HG02884 (cell line): ENCODE measurements around the gene ARHGAP12.
A peak's percentile ranks its signal among the peaks of the same experiment; 100 is the strongest.
"Not testable (repeated sequence)": the region's sequence is repeated elsewhere in the genome, so short reads cannot be mapped to it uniquely, and the experiment has no call there.

Experiments used
- ATAC-seq: cut with Tn5 transposase; IDR thresholded peaks from one replicate; pipeline ENCODE4 v1.9.1; 2021; ENCODE audit warnings: mild to moderate bottlenecking, moderate library complexity; ENCODE audit not compliant: unreplicated experiment

The ARHGAP12 gene

DNA sequence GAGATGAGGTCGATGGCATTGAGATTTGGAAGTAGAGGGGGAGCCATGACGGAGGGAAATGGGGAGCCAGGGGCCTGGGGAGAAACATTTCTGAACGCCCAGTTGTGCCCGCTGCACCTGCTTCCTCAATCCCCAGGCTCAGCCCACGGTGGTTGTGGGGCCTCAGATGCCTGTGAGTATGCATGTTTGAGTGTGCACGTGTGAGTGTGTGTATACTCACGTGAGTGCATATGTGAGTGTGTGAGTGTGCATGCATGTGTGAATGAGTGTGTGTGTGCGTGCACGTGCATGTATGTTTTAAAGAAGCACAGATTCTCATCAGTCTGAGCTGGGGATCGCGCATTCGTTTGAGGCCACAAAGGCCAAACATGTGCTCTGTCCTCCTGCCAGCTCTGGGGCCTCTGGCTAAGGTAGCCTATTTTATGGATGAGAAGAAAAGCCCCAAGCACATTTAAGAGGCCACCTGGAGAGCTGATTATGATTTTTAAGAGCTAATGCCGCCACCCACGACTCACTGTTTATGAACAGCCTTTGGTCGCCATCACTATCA lies 154.8 kb downstream of the ARHGAP12 start:
- ATAC-seq = no peak

- no peak for ATAC-seq
These were observed 157.2 kb downstream of the ARHGAP12 start for GRCh38 chr10:31771331-31771831.

GRCh38 chr10:31770307-31770902 lies 158.2 kb downstream of the ARHGAP12 start:
- ATAC-seq = peak; percentile 76

DNA sequence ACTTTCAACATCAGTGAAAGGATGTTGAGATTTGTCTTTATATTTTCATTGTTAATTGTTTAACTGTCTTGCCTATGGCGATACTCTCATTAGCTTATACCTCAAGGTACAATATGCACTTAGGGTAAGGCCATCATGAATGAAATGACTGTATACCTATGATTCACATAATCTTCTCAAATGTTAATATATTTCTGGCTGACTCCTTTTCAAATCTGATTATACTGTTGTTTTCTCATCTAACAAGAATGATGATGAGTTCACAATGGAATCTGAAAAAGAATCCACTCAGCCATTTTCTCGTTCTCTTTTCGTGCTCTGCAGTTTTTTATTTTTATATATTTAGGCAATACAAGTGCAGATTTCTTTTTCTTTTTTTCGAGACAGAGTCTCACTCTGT lies 159.1 kb downstream of the ARHGAP12 start:
- ATAC-seq = no peak

GRCh38 chr10:31768935-31769334 lies 159.7 kb downstream of the ARHGAP12 start:
- ATAC-seq = not testable (repeated sequence)

DNA sequence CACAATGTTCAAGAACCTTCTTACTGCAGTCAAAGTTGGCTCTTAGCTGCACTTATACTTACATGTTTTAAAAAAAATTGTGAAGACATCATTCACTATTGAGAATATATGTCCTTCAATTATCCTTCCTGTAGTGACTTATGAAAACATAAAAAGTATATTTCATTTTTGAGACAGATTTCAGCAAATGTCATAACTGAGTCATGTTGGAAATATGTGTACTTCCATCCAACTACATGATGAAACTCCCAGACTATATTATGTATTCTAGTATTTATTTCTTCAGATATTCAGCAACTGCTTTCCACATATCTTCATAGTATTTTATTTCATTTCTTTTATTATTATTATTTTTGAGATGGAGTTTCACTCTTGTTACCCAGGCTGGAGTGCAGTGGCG lies 160.2 kb downstream of the ARHGAP12 start:
- ATAC-seq = no peak

DNA sequence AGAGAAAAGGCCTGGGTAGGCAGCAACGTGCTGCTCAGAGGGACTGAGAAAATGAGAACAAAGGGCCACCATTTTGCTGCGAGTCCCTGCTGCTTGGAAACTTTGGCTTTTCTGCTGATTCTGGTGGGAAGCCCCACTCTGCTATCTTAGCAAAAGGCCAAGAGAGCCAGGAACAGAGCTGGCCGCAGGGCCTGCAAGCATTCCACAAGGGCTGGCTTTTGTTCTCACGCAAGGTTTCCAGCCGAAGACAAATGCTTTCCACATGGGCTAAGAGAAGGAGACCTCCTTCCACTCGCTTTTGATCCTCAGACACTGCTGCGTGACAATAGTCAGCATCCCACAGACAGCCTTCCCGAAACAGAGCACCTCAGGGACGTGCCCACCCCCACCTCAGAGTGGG lies 163.1 kb downstream of the ARHGAP12 start:
- no peak for ATAC-seq

- no peak for ATAC-seq
These were observed 166.3 kb downstream of the ARHGAP12 start for GRCh38 chr10:31762316-31762715.

DNA sequence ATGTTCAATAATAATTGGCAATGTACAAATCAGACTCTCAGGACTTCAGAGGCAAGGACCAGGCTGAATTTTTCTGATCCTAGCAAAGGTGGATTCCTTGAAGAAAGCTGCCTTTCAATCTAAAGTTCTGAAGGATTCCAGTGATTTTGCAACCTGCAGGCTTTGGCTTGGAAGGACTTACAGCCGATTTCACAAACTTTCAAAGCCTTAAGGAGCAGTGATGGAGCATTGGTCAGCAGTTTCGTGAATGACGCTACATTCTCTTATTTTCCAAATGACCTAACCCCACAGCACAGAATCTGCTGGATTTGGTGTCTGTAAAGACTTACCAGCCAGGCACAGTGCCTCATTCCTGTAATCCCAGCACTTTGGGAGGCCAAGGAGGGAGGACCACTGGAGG lies 167.5 kb downstream of the ARHGAP12 start:
- no peak for ATAC-seq

DNA sequence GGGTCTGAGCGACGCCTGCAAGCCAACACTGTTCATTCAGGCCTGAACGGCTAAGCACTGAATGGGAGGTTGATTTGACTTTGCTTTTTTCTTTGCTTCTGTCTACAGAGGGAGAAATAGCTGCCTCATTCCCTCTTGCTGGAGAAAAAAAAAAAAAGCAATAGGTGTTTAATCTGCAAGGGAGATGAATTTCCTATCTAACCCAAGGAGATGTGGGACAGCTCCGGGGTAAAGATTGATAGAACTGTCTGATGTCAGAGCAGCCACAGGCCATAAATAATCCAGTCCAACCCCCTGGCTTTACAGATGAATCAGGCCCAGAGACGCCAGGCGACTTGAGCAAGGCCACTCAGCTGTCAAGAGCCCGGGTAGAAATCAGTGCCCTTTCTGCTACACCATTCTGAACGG lies 168.0 kb downstream of the ARHGAP12 start:
- ATAC-seq = no peak

- peak; percentile 95 for ATAC-seq
These were observed 168.6 kb downstream of the ARHGAP12 start for GRCh38 chr10:31759799-31760626.

GRCh38 chr10:31759124-31759798 lies 169.4 kb downstream of the ARHGAP12 start:
- no peak for ATAC-seq

DNA sequence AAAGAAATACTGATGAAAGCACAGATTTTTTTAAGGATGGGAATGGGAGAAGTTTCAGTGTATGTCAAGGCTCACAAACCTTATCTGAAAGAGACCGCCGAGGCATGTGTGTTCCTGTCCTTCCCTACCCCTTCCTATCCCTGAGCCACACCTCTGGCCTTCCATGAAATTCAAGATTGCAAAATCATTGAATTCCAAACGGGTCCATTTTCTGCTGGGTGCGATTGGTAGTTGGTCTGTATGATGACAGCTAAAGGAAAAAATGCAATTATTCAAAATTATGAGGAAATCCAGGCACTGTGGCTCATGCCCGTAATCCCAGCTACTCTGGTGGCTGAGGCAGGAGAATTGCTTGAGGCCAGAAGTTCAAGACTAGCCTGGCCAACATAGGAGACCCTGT lies 170.1 kb downstream of the ARHGAP12 start:
- ATAC-seq = no peak

- ATAC-seq = no peak
These were observed 170.8 kb downstream of the ARHGAP12 start for GRCh38 chr10:31757831-31758230.

- no peak for ATAC-seq
These were observed 171.2 kb downstream of the ARHGAP12 start for GRCh38 chr10:31757386-31757791.

DNA sequence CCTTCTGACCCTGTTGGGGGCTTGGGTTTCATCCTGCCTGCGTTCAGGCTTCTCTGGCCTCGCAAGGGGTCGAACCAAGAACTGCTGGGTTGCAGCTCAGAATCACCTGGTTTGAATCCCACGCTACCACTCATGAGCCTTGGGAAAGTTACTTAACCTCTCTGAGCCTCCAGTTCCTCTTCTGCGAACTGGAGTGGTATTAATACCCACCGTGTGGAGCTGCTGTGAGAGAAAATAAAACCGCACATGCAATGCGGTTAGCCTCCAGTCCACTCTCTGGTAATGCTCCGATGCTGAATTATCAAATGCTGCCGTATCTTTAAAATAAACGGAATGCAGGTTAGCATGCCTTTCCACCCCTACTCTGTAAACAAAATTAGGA lies 171.9 kb downstream of the ARHGAP12 start:
- ATAC-seq = no peak

- ATAC-seq = no peak
These were observed 172.4 kb downstream of the ARHGAP12 start for GRCh38 chr10:31756101-31756728.
